Activated B cell treated with CpG ODN at 0.5 μM for 24 hours (primary cell): Measurements from ENCODE around the gene CHMP6. TPM values are rescaled to one million over a fixed set of nuclear protein-coding genes. Genes with fewer than 3 reads are reported as not detected.

Experiments used
- ATAC-seq: fragments of 200-7000 bp; cut with Tn5 transposase; one replicate; pipeline ENCODE4 v1.10.0; 2021; ENCODE audit warnings: low read depth, mild to moderate bottlenecking, moderate library complexity
- CTCF ChIA-PET: fragments of 350-600 bp; sonication (Branson Sonifier 250); formaldehyde crosslinking; loops from one replicate; lab custom pipeline; 2021; ENCODE audit warnings: antibody characterized with exemption; lab: Charles Lee
- POLR2A ChIA-PET: fragments of 350-600 bp; sonication (Branson Sonifier 250); formaldehyde crosslinking; loops from one replicate; lab custom pipeline; 2021; ENCODE audit warnings: antibody characterized with exemption; lab: Charles Lee
- DNase-seq: peaks from one replicate; pipeline ENCODE4 v3.0.0; 2022
- H3K27ac Mint-ChIP-seq: one replicate; pipeline ENCODE4 v1.8.0; 2020; ENCODE audit warnings: mixed read lengths
- H3K27me3 Mint-ChIP-seq: one replicate; pipeline ENCODE4 v1.8.0; 2021; ENCODE audit warnings: mixed read lengths
- H3K36me3 Mint-ChIP-seq: one replicate; pipeline ENCODE4 v1.8.0; 2021; ENCODE audit warnings: low read depth, mixed read lengths
- H3K4me1 Mint-ChIP-seq: one replicate; pipeline ENCODE4 v1.8.0; 2021; ENCODE audit warnings: mixed read lengths
- H3K4me3 Mint-ChIP-seq: one replicate; pipeline ENCODE4 v1.8.0; 2020; ENCODE audit warnings: mild to moderate bottlenecking, mixed read lengths
- H3K9me3 Mint-ChIP-seq: one replicate; pipeline ENCODE4 v1.8.0; 2020; ENCODE audit warnings: mixed read lengths
- CTCF ChIP-seq: fragments of 200-600 bp; IDR thresholded peaks from one replicate; pipeline ENCODE4 v1.8.0; 2022; ENCODE audit warnings: antibody characterized with exemption, mild to moderate bottlenecking
- intact Hi-C: fragments of 100-400 bp; cut with micrococcal nuclease; formaldehyde crosslinking; loops from one replicate; pipeline ENCODE4 v1.15.1; 2024
- total RNA-seq: library from RNA; stranded (reverse); gene quantifications from 2 replicates; pipeline ENCODE4 v1.2.3, GENCODE V29; 2022

The CHMP6 gene
- total RNA-seq, 1 donor from 2014 or later: 36.6 TPM

GRCh38 chr17:80964544-80964856 lies 27.1 kb upstream of the CHMP6 start:
- Mint-ChIP-seq H3K4me1 (peaks cover 7% of the 10 kb centered on the region), H3K27me3 (no peaks in the 10 kb centered on the region), H3K4me3 (no peak overlapping the region), H3K36me3 (peaks cover 23% of the 10 kb centered on the region), H3K9me3 (no peaks in the 10 kb centered on the region), H3K27ac (no peak overlapping the region)
- CTCF ChIA-PET: no interaction called here
- DNase-seq (no peak), ATAC-seq (no peak)
- intact Hi-C loops: no loop called here
- POLR2A ChIA-PET: no interaction called here
- TF ChIP-seq CTCF: no peak

- ChIA-PET CTCF (interaction anchor here (1.2 kb wide), 1 partner anchor 538 kb away, joined by 4 read pairs; no protein-coding TSS in a partner anchor), POLR2A (no interaction called here)
- Mint-ChIP-seq H3K27ac (no peak overlapping the region), H3K36me3 (peaks cover 23% of the 10 kb centered on the region), H3K27me3 (no peaks in the 10 kb centered on the region), H3K4me3 (no peak overlapping the region), H3K4me1 (peaks cover 12% of the 10 kb centered on the region), H3K9me3 (no peaks in the 10 kb centered on the region)
- TF ChIP-seq CTCF: no peak
- ATAC-seq: no peak
- intact Hi-C loops: no loop called here
- no peak for DNase-seq
Measured at GRCh38 chr17:80964859-80965580, 26.6 kb upstream of the CHMP6 start.

- Mint-ChIP-seq H3K36me3 (peaks cover 23% of the 10 kb centered on the region), H3K27me3 (peaks cover 2% of the 10 kb centered on the region), H3K9me3 (no peaks in the 10 kb centered on the region), H3K27ac (no peak overlapping the region), H3K4me1 (peaks cover 18% of the 10 kb centered on the region), H3K4me3 (no peak overlapping the region)
- ATAC-seq (no peak), DNase-seq (no peak)
- intact Hi-C loops: no loop called here
- POLR2A ChIA-PET: no interaction called here
- CTCF ChIA-PET: interaction anchor here (1.2 kb wide), 1 partner anchor 538 kb away, joined by 4 read pairs; no protein-coding TSS in a partner anchor
- no peak for TF ChIP-seq CTCF
Measured at GRCh38 chr17:80965606-80966005, 26.0 kb upstream of the CHMP6 start.

- H3K4me1 Mint-ChIP-seq: peaks cover 19% of the 10 kb centered on the region
- H3K4me3 Mint-ChIP-seq: no peak overlapping the region
- ChIA-PET POLR2A (interaction anchor here (0.6 kb wide), 1 partner anchor 551 kb away, joined by 7 read pairs; no protein-coding TSS in a partner anchor), CTCF (interaction anchor here (1.4 kb wide), 1 partner anchor 540 kb away, joined by 3 read pairs; no protein-coding TSS in a partner anchor)
- intact Hi-C loops: no loop called here
- TF ChIP-seq CTCF: no peak
- H3K27me3 Mint-ChIP-seq: peaks cover 2% of the 10 kb centered on the region
- no peaks in the 10 kb centered on the region for H3K9me3 Mint-ChIP-seq
- no peak for DNase-seq
- peaks cover 19% of the 10 kb centered on the region for H3K36me3 Mint-ChIP-seq
- H3K27ac Mint-ChIP-seq: no peak overlapping the region
- ATAC-seq: no peak
Measured at GRCh38 chr17:80967404-80967872, 24.2 kb upstream of the CHMP6 start.

- peaks cover 19% of the 10 kb centered on the region for H3K4me1 Mint-ChIP-seq
- no peak for TF ChIP-seq CTCF
- H3K36me3 Mint-ChIP-seq: peaks cover 17% of the 10 kb centered on the region
- ATAC-seq: no peak
- CTCF ChIA-PET: interaction anchor here (2.9 to 4.5 kb wide), 2 partner anchors 104 to 542 kb away, joined by 36 to 52 read pairs; no protein-coding TSS in a partner anchor
- no peak for DNase-seq
- intact Hi-C loops: no loop called here
- H3K27ac Mint-ChIP-seq: peak overlapping the region; percentile 56
- no peak overlapping the region for H3K4me3 Mint-ChIP-seq
- no peaks in the 10 kb centered on the region for H3K9me3 Mint-ChIP-seq
- POLR2A ChIA-PET: no interaction called here
- H3K27me3 Mint-ChIP-seq: peaks cover 2% of the 10 kb centered on the region
Measured at GRCh38 chr17:80968602-80969029, 23.0 kb upstream of the CHMP6 start.
